WTC11 (cell line): ENCODE results near the gene OXSR1. TPM values are rescaled to one million over a fixed set of nuclear protein-coding genes. Genes with fewer than 3 reads are reported as not detected.

Experiments
- ATAC-seq: fragments of 200-7000 bp; cut with Tn5 transposase; 2 replicates; pipeline ENCODE4 v1.10.0; 2021; ENCODE audit warnings: mild to moderate bottlenecking, moderate library complexity
- CTCF ChIA-PET: fragments of 300-600 bp; sonication (Branson Sonifier 250); formaldehyde crosslinking; loops from one replicate; lab custom pipeline; 2021; ENCODE audit warnings: antibody characterized with exemption; lab: Charles Lee
- POLR2A ChIA-PET: fragments of 350-600 bp; sonication (Branson Sonifier 250); formaldehyde crosslinking; loops from one replicate; lab custom pipeline; 2021; ENCODE audit warnings: antibody characterized with exemption; lab: Charles Lee
- DNase-seq: peaks from one replicate; pipeline ENCODE4 v3.0.0; 2021; ENCODE audit warnings: low spot score
- H3K27ac Mint-ChIP-seq: 2 replicates; pipeline ENCODE4 v1.8.0; 2021; ENCODE audit warnings: mixed read lengths
- H3K27me3 Mint-ChIP-seq: 2 replicates; pipeline ENCODE4 v1.8.0; 2021; ENCODE audit warnings: low read depth, mild to moderate bottlenecking, moderate library complexity, mixed read lengths
- H3K36me3 Mint-ChIP-seq: 2 replicates; pipeline ENCODE4 v1.8.0; 2021; ENCODE audit warnings: mixed read lengths
- H3K4me1 Mint-ChIP-seq: 2 replicates; pipeline ENCODE4 v1.8.0; 2022; ENCODE audit warnings: mixed read lengths
- H3K4me3 Mint-ChIP-seq: 2 replicates; pipeline ENCODE4 v1.8.0; 2021; ENCODE audit warnings: mild to moderate bottlenecking, moderate library complexity, mixed read lengths
- H3K9me3 Mint-ChIP-seq: 2 replicates; pipeline ENCODE4 v1.8.0; 2021; ENCODE audit warnings: mixed read lengths
- AR ChIP-seq: fragments of 250-450 bp; sonication (Bioruptor Pico); IDR thresholded peaks from 2 replicates; pipeline ENCODE4 v1.9.0; 2021; ENCODE audit warnings: mild to moderate bottlenecking
- CBFB ChIP-seq: sonication (generic); formaldehyde crosslinking; IDR thresholded peaks from 2 replicates; pipeline ENCODE4 v1.8.1; 2022; ENCODE audit warnings: mild to moderate bottlenecking, low read depth, missing genetic modification reagents
- ELF4 ChIP-seq: sonication (generic); formaldehyde crosslinking; IDR thresholded peaks from 2 replicates; pipeline ENCODE4 v1.8.1; 2022; ENCODE audit warnings: low read depth, mild to moderate bottlenecking, moderate library complexity, missing genetic modification reagents
- FOXJ3 ChIP-seq: sonication (generic); formaldehyde crosslinking; IDR thresholded peaks from 2 replicates; pipeline ENCODE4 v1.9.0; 2021; ENCODE audit warnings: missing genetic modification reagents, mild to moderate bottlenecking, borderline replicate concordance
- MXD4 ChIP-seq: fragments of 250-450 bp; sonication (Bioruptor Pico); IDR thresholded peaks from 2 replicates; pipeline ENCODE4 v1.8.0; 2021; ENCODE audit warnings: mild to moderate bottlenecking, moderate library complexity, borderline replicate concordance
- OVOL2 ChIP-seq: fragments of 250-450 bp; sonication (Bioruptor Pico); IDR thresholded peaks from 2 replicates; pipeline ENCODE4 v1.9.0; 2021; ENCODE audit warnings: mild to moderate bottlenecking, borderline replicate concordance
- PRRX2 ChIP-seq: fragments of 250-450 bp; sonication (Bioruptor Pico); IDR thresholded peaks from 2 replicates; pipeline ENCODE4 v1.8.0; 2021; ENCODE audit warnings: mild to moderate bottlenecking
- RELA ChIP-seq: sonication (generic); formaldehyde crosslinking; IDR thresholded peaks from 2 replicates; pipeline ENCODE4 v1.8.1; 2022; ENCODE audit warnings: missing genetic modification reagents, mild to moderate bottlenecking, borderline replicate concordance
- RORB ChIP-seq: fragments of 250-450 bp; sonication (Bioruptor Pico); IDR thresholded peaks from 2 replicates; pipeline ENCODE4 v1.9.0; 2021; ENCODE audit warnings: mild to moderate bottlenecking
- SOX15 ChIP-seq: fragments of 250-450 bp; sonication (Bioruptor Pico); IDR thresholded peaks from 2 replicates; pipeline ENCODE4 v1.9.0; 2021; ENCODE audit warnings: mild to moderate bottlenecking
- TEAD1 ChIP-seq: sonication (generic); formaldehyde crosslinking; IDR thresholded peaks from 2 replicates; pipeline ENCODE4 v1.8.0; 2022; ENCODE audit warnings: mild to moderate bottlenecking, missing genetic modification reagents
- total RNA-seq: library from RNA; stranded (reverse); gene quantifications from 3 replicates; pipeline ENCODE4 v1.2.3, GENCODE V29; 2021
- TF ChIP-seq, protein P1 (sequence below): sonication (generic); formaldehyde crosslinking; IDR thresholded peaks from 2 replicates; pipeline ENCODE4 v1.8.1; 2023; ENCODE audit warnings: mild to moderate bottlenecking, missing genetic modification reagents
- TF ChIP-seq, protein P2 (sequence below): sonication (generic); formaldehyde crosslinking; IDR thresholded peaks from 2 replicates; pipeline ENCODE4 v1.8.1; 2022; ENCODE audit warnings: mild to moderate bottlenecking, moderate library complexity, missing genetic modification reagents
- TF ChIP-seq, protein P3 (sequence below): sonication (generic); formaldehyde crosslinking; IDR thresholded peaks from 2 replicates; pipeline ENCODE4 v1.8.1; 2022; ENCODE audit warnings: missing genetic modification reagents, borderline replicate concordance
- TF ChIP-seq, protein P4 (sequence below): sonication (generic); formaldehyde crosslinking; IDR thresholded peaks from 2 replicates; pipeline ENCODE4 v1.8.0; 2022; ENCODE audit warnings: mild to moderate bottlenecking, missing genetic modification reagents
- TF ChIP-seq, protein P5 (sequence below): sonication (generic); formaldehyde crosslinking; IDR thresholded peaks from 2 replicates; pipeline ENCODE4 v1.8.0; 2022; ENCODE audit warnings: mild to moderate bottlenecking, missing genetic modification reagents

OXSR1 gene
- total RNA-seq, 1 experiment from 2014 or later = 50.6 TPM

- TF ChIP-seq RELA (CRISPR knock-in tag) (no peak), AR (CRISPR knock-in tag) (no peak), OVOL2 (no peak), PRRX2 (CRISPR knock-in tag) (no peak)
Measured at GRCh38 chr3:38118421-38119247, 46.7 kb upstream of the OXSR1 start (continued).

DNA sequence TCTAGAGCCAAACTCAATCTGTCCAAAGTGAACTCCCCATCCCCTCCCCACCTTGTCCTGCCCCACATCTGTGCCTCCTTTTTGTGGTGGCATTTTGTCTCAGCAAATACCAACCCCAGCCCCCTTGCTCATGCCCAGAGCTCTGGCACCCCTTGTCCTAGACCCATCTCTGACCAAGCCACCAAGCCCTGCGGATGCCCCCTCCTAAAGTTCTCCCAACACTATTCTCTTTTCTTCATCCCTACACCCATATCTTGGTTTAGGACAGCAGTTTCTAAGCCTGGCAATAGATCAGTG lies 46.1 kb upstream of the OXSR1 start:
- no peak overlapping the region for H3K27ac Mint-ChIP-seq
- no peak for ATAC-seq
- H3K36me3 Mint-ChIP-seq = peaks cover 15% of the 10 kb centered on the region
- POLR2A ChIA-PET = no interaction called here
- no peak overlapping the region for H3K4me3 Mint-ChIP-seq
- no peak for DNase-seq
- no peak for TF ChIP-seq RORB
- TF ChIP-seq, all 79 proteins: peak for 0
- Mint-ChIP-seq H3K27me3 (peaks cover 6% of the 10 kb centered on the region), H3K9me3 (no peaks in the 10 kb centered on the region), H3K4me1 (no peaks in the 10 kb centered on the region)
- CTCF ChIA-PET = interaction anchor here (0.9 to 2.8 kb wide), 5 partner anchors 18 to 144 kb away, joined by 3 to 10 read pairs (median 3); partner anchors contain the start of genes ACAA1 and PLCD1

- H3K4me3 Mint-ChIP-seq = no peak overlapping the region
- no peaks in the 10 kb centered on the region for H3K4me1 Mint-ChIP-seq
- peaks cover 19% of the 10 kb centered on the region for H3K36me3 Mint-ChIP-seq
- TF ChIP-seq RELA (CRISPR knock-in tag) (no peak), SOX15 (CRISPR knock-in tag) (no peak), CBFB (CRISPR knock-in tag) (no peak)
- TF ChIP-seq, protein P1, sequence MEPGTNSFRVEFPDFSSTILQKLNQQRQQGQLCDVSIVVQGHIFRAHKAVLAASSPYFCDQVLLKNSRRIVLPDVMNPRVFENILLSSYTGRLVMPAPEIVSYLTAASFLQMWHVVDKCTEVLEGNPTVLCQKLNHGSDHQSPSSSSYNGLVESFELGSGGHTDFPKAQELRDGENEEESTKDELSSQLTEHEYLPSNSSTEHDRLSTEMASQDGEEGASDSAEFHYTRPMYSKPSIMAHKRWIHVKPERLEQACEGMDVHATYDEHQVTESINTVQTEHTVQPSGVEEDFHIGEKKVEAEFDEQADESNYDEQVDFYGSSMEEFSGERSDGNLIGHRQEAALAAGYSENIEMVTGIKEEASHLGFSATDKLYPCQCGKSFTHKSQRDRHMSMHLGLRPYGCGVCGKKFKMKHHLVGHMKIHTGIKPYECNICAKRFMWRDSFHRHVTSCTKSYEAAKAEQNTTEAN (CRISPR knock-in tag) = no peak
- TF ChIP-seq, protein P2, sequence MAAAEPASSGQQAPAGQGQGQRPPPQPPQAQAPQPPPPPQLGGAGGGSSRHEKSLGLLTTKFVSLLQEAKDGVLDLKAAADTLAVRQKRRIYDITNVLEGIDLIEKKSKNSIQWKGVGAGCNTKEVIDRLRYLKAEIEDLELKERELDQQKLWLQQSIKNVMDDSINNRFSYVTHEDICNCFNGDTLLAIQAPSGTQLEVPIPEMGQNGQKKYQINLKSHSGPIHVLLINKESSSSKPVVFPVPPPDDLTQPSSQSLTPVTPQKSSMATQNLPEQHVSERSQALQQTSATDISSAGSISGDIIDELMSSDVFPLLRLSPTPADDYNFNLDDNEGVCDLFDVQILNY = no peak
- ChIA-PET POLR2A (no interaction called here), CTCF (interaction anchor here (0.9 to 1.6 kb wide), 3 partner anchors 17 to 123 kb away, joined by 3 to 8 read pairs (median 4); partner anchors contain the start of gene ACAA1)
- no peak for ATAC-seq
- no peaks in the 10 kb centered on the region for H3K9me3 Mint-ChIP-seq
- peaks cover 6% of the 10 kb centered on the region for H3K27me3 Mint-ChIP-seq
- H3K27ac Mint-ChIP-seq = no peak overlapping the region
- DNase-seq = peak; percentile 1
Measured at GRCh38 chr3:38119821-38120692, 45.3 kb upstream of the OXSR1 start.

DNA sequence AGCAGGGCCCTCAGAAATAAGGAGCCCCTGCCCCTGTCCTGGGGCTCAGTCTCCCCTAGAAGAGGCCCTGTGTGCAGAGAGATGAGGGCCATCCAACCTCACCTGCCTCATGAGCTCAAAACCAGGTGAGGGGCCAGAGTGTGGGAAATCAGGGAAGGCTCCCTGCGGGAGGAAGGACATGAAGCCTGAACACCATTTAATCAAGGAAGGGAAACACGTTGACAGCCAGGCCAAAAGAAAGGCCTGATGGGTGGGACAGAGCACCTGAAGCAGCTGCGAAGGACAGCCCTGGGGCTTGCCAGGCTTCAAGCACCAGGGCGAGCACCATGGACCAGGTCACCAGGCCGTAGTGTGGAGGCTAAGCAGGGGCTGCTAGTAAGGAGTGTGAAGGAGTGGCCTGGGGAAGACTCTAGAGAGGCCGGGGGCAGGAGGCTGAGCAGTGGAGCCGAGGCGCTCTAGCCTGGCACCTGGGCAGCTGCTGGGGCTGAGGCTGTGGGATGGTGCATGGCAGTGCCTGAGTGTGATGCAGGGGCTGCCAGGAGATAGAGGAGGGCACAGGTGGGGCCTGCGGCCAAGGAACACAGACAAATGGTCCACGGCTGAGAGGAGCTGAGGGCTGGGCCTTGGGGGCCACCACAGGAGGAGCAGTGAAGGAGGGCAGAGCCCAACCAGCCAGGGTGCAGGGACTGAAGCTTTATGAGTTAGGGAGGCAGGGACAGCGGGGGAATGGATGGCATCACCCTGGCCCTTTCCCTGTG lies 44.5 kb upstream of the OXSR1 start:
- ChIA-PET CTCF (interaction anchor here (0.5 to 1.2 kb wide), 2 partner anchors 93 to 124 kb away, joined by 3 to 4 read pairs; no protein-coding TSS in a partner anchor), POLR2A (no interaction called here)
- Mint-ChIP-seq H3K4me1 (no peaks in the 10 kb centered on the region), H3K4me3 (no peak overlapping the region), H3K27ac (no peak overlapping the region), H3K9me3 (no peaks in the 10 kb centered on the region), H3K36me3 (peaks cover 27% of the 10 kb centered on the region), H3K27me3 (peaks cover 3% of the 10 kb centered on the region)
- ATAC-seq (no peak), DNase-seq (no peak)
- TF ChIP-seq MXD4 (no peak), ELF4 (CRISPR knock-in tag) (no peak), FOXJ3 (CRISPR knock-in tag) (no peak), PRRX2 (CRISPR knock-in tag) (no peak), TEAD1 (CRISPR knock-in tag) (no peak)
- TF ChIP-seq, protein P3, sequence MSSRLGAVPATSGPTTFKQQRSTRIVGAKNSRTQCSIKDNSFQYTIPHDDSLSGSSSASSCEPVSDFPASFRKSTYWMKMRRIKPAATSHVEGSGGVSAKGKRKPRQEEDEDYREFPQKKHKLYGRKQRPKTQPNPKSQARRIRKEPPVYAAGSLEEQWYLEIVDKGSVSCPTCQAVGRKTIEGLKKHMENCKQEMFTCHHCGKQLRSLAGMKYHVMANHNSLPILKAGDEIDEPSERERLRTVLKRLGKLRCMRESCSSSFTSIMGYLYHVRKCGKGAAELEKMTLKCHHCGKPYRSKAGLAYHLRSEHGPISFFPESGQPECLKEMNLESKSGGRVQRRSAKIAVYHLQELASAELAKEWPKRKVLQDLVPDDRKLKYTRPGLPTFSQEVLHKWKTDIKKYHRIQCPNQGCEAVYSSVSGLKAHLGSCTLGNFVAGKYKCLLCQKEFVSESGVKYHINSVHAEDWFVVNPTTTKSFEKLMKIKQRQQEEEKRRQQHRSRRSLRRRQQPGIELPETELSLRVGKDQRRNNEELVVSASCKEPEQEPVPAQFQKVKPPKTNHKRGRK (CRISPR knock-in tag) = no peak
- TF ChIP-seq, protein P4, sequence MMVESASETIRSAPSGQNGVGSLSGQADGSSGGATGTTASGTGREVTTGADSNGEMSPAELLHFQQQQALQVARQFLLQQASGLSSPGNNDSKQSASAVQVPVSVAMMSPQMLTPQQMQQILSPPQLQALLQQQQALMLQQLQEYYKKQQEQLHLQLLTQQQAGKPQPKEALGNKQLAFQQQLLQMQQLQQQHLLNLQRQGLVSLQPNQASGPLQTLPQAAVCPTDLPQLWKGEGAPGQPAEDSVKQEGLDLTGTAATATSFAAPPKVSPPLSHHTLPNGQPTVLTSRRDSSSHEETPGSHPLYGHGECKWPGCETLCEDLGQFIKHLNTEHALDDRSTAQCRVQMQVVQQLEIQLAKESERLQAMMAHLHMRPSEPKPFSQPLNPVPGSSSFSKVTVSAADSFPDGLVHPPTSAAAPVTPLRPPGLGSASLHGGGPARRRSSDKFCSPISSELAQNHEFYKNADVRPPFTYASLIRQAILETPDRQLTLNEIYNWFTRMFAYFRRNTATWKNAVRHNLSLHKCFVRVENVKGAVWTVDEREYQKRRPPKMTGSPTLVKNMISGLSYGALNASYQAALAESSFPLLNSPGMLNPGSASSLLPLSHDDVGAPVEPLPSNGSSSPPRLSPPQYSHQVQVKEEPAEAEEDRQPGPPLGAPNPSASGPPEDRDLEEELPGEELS (CRISPR knock-in tag) = no peak
- TF ChIP-seq, protein P5, sequence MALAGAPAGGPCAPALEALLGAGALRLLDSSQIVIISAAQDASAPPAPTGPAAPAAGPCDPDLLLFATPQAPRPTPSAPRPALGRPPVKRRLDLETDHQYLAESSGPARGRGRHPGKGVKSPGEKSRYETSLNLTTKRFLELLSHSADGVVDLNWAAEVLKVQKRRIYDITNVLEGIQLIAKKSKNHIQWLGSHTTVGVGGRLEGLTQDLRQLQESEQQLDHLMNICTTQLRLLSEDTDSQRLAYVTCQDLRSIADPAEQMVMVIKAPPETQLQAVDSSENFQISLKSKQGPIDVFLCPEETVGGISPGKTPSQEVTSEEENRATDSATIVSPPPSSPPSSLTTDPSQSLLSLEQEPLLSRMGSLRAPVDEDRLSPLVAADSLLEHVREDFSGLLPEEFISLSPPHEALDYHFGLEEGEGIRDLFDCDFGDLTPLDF (CRISPR knock-in tag) = no peak
